ENCODE data around the gene FMN1.

- TF ChIP-seq CTCF (conservative IDR thresholded peaks at IDR 0.05) (no peak), EZH2 (IDR thresholded peaks at IDR 0.05; ENCODE audit: low read depth) (no peak)
Measured at GRCh38 chr15:32889214-32889613, 305.3 kb downstream of the FMN1 start.
